ENCODE results near the gene CPB1.

Gene CPB1

DNA sequence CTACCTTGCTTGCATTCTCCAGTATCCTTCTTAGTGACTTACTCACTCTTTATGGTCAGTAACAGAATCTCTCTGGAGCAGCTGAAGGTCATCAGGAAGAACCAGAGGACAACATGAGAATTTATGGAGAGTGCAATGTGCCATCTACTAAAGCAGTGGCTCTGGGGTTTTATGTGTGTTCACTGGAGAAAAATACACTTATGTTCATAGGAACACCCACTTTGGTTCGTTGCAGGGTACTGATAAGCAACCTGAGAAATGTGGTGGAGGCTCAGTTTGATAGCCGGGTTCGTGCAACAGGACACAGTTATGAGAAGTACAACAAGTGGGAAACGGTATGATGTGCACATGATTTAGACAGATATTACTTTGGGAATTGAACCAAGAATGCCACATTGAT, 12.8 kb downstream of the CPB1 start:
- TF ChIP-seq POLR2A (IDR thresholded peaks at IDR 0.05; ENCODE audit: low read depth, low read length) (no peak), POLR2AphosphoS5 (IDR thresholded peaks at IDR 0.05; ENCODE audit: low read depth, low read length) (no peak), TAF1 (IDR thresholded peaks at IDR 0.05; ENCODE audit: borderline replicate concordance, low read depth, low read length) (no peak)
- DNase-seq (ENCODE audit: insufficient read length) (no peak), FAIRE-seq (no peak)

DNA sequence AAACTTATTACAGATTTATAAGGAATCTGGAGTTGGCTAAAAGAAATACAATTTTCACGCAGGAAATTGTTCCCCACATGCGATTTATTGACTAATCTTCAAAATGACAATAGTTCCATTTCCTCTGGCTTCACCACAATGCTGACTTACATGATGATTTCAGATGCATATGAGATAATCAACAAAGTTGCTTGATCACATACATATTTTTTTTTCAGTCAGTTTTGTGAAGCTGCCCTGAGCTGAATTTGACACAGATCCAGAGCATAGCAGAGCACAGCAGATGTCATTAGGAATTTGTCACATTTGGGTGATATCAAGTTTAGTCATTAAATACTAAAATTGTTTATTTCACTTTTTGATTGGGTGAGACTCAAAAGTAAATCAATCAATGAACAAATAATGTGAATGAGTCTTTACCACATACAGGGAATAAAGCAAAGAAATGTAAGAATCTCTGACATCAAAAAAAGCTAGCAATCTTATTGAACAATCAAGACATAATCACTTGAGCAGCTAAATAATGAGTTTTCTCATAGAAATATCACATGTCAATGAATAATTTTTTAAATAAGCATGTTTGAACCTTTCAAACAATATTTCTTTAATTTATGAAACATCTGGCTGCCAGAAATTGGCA, 18.3 kb downstream of the CPB1 start:
- DNase-seq (ENCODE audit: insufficient read length) = no peak
- TF ChIP-seq POLR2A (IDR thresholded peaks at IDR 0.05; ENCODE audit: low read depth, low read length) (no peak), POLR2AphosphoS5 (IDR thresholded peaks at IDR 0.05; ENCODE audit: low read depth, low read length) (no peak), TAF1 (IDR thresholded peaks at IDR 0.05; ENCODE audit: borderline replicate concordance, low read depth, low read length) (no peak)
- FAIRE-seq = no peak

GRCh38 chr3:148847351-148847750, 19.7 kb downstream of the CPB1 start:
- no peak for DNase-seq (ENCODE audit: insufficient read length)
- TF ChIP-seq POLR2A (IDR thresholded peaks at IDR 0.05; ENCODE audit: low read depth, low read length) = no peak
- no peak for TF ChIP-seq TAF1 (IDR thresholded peaks at IDR 0.05; ENCODE audit: borderline replicate concordance, low read depth, low read length)
- TF ChIP-seq POLR2AphosphoS5 (IDR thresholded peaks at IDR 0.05; ENCODE audit: low read depth, low read length) = no peak
- FAIRE-seq = no peak

DNA sequence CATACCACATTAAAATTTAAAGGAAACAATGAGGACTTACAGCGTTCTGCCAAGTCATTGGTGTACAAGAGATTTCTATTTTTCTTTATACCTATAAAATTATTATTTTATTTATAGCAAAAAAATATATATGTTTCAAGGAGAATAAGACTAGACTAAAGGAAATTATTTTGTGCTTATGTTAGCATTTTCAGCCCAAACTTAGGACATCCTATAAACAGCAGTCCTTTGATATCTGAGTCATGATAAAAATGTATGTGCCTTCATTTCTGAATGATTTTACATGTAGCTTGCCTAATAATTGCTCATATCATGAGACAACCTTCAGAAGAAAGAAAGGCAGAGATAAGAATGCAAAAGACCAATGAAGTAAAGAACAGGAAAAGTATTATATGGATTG, 20.8 kb downstream of the CPB1 start:
- FAIRE-seq = peak; percentile 38
- TF ChIP-seq TAF1 (IDR thresholded peaks at IDR 0.05; ENCODE audit: borderline replicate concordance, low read depth, low read length) = no peak
- no peak for TF ChIP-seq POLR2AphosphoS5 (IDR thresholded peaks at IDR 0.05; ENCODE audit: low read depth, low read length)
- no peak for TF ChIP-seq POLR2A (IDR thresholded peaks at IDR 0.05; ENCODE audit: low read depth, low read length)

GRCh38 chr3:148852271-148852992, 24.8 kb downstream of the CPB1 start:
- TF ChIP-seq POLR2A (IDR thresholded peaks at IDR 0.05; ENCODE audit: low read depth, low read length) (no peak), TAF1 (IDR thresholded peaks at IDR 0.05; ENCODE audit: borderline replicate concordance, low read depth, low read length) (no peak), POLR2AphosphoS5 (IDR thresholded peaks at IDR 0.05; ENCODE audit: low read depth, low read length) (no peak)
- FAIRE-seq (no peak), DNase-seq (ENCODE audit: insufficient read length) (no peak)

More for the DNA sequence above, 20.8 kb downstream of the CPB1 start:
- DNase-seq (ENCODE audit: insufficient read length) = no peak

DNA sequence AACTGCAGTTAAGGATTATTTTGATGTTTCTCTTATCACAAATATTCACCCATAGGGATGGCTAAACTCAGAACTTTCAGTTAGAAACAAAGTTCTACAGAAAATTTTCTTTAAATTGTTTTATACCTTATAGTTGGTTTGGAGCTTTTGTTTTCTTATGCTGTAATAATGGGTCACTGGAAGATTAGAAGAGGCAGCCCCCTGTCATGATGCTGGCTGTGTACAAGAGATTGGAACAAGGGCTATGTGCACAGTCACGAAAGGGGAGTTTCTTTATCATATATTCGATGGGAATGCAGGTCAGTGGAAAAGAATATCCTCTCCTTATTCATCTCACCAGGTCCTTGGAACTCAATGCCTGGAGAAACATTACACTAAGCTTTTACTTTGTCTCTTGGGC, 25.5 kb downstream of the CPB1 start:
- DNase-seq (ENCODE audit: insufficient read length) = no peak
- FAIRE-seq = no peak
- no peak for TF ChIP-seq POLR2A (IDR thresholded peaks at IDR 0.05; ENCODE audit: low read depth, low read length)
- no peak for TF ChIP-seq TAF1 (IDR thresholded peaks at IDR 0.05; ENCODE audit: borderline replicate concordance, low read depth, low read length)
- no peak for TF ChIP-seq POLR2AphosphoS5 (IDR thresholded peaks at IDR 0.05; ENCODE audit: low read depth, low read length)

DNA sequence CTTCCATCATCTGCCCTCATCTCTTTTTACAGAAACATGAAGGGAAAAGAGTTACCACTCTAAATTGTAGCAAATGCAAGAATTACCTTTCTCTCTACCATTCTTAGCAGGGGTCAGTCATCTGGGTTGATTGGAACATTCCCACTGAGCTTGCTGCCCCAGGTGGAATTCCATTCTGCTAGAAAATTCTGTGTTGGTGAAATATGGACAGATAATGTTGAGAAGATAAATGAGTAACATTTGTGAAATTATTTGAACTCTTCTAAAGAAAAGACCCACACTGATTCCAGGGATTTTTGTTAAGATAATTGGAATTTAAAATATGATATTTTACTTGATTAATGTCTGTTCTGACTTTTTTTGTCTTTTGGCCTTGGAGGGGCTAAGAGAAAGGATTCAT, 26.4 kb downstream of the CPB1 start:
- no peak for TF ChIP-seq POLR2A (IDR thresholded peaks at IDR 0.05; ENCODE audit: low read depth, low read length)
- no peak for TF ChIP-seq TAF1 (IDR thresholded peaks at IDR 0.05; ENCODE audit: borderline replicate concordance, low read depth, low read length)
- TF ChIP-seq POLR2AphosphoS5 (IDR thresholded peaks at IDR 0.05; ENCODE audit: low read depth, low read length) = no peak
- DNase-seq (ENCODE audit: insufficient read length) = no peak
- no peak for FAIRE-seq

DNA sequence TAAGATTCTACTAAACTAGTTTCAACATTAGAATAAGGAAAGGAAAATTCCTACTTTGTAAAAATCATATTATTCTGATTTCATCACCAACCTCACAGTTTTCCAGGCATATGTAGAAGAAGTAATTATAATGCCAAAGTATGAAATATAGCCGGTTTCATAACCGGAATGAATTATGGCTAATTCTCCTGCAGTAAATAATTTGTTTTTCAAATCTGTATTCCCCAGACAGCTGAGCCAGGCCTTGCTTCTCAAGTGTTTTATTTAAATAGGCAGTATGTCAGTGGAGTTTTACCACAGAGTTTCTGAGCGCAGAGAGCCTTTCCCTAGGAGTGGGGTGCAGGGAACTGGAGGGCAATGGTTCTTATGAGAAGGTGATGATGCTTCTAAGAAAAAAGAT, 28.8 kb downstream of the CPB1 start:
- DNase-seq (ENCODE audit: insufficient read length) (no peak), FAIRE-seq (no peak)
- TF ChIP-seq POLR2AphosphoS5 (IDR thresholded peaks at IDR 0.05; ENCODE audit: low read depth, low read length) (no peak), POLR2A (IDR thresholded peaks at IDR 0.05; ENCODE audit: low read depth, low read length) (no peak), TAF1 (IDR thresholded peaks at IDR 0.05; ENCODE audit: borderline replicate concordance, low read depth, low read length) (no peak)

GRCh38 chr3:148857316-148857715, 29.7 kb downstream of the CPB1 start:
- no peak for DNase-seq (ENCODE audit: insufficient read length)
- FAIRE-seq = no peak
- TF ChIP-seq POLR2AphosphoS5 (IDR thresholded peaks at IDR 0.05; ENCODE audit: low read depth, low read length) (no peak), POLR2A (IDR thresholded peaks at IDR 0.05; ENCODE audit: low read depth, low read length) (no peak), TAF1 (IDR thresholded peaks at IDR 0.05; ENCODE audit: borderline replicate concordance, low read depth, low read length) (no peak)

- TF ChIP-seq POLR2A (IDR thresholded peaks at IDR 0.05; ENCODE audit: low read depth, low read length) (no peak), TAF1 (IDR thresholded peaks at IDR 0.05; ENCODE audit: borderline replicate concordance, low read depth, low read length) (no peak), POLR2AphosphoS5 (IDR thresholded peaks at IDR 0.05; ENCODE audit: low read depth, low read length) (no peak)
- peak; percentile 87 for FAIRE-seq
- no peak for DNase-seq (ENCODE audit: insufficient read length)
Measured at GRCh38 chr3:148861277-148861869, 33.8 kb downstream of the CPB1 start.

- TF ChIP-seq TAF1 (IDR thresholded peaks at IDR 0.05; ENCODE audit: borderline replicate concordance, low read depth, low read length) (no peak), POLR2AphosphoS5 (IDR thresholded peaks at IDR 0.05; ENCODE audit: low read depth, low read length) (no peak), POLR2A (IDR thresholded peaks at IDR 0.05; ENCODE audit: low read depth, low read length) (no peak)
- FAIRE-seq = no peak
- DNase-seq (ENCODE audit: insufficient read length) = no peak
Measured at GRCh38 chr3:148863297-148863696, 35.7 kb downstream of the CPB1 start.

DNA sequence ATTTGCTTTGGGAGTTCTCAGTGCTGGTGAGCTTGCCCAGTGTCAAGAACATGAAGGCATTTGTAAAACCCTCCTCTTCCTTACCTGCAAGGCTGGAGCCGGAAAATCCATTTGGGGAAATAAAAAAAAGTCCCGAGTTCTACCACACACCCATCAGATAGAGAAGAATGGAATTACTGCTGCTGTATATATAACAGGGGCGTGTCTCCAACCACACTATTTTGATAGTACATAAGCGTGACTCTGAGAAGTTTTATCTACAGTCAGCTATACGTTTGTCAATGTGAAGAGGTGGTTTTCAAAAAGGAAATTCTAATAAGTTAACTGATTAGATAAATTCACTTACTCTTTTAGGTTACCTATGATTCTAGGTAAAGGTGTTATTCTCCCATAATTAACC, 36.2 kb downstream of the CPB1 start:
- TF ChIP-seq POLR2AphosphoS5 (IDR thresholded peaks at IDR 0.05; ENCODE audit: low read depth, low read length) (no peak), TAF1 (IDR thresholded peaks at IDR 0.05; ENCODE audit: borderline replicate concordance, low read depth, low read length) (no peak)
- FAIRE-seq (no peak), DNase-seq (ENCODE audit: insufficient read length) (no peak)
